WI38 (cell line): Measurements from ENCODE around the gene ARFGEF3.

Experiments
- H3K4me3 ChIP-seq: 2 replicates; pipeline ENCODE4 v1.5.1; 2011; ENCODE audit warnings: low read depth, mild to moderate bottlenecking, control low read depth, low read length
- TF ChIP-seq, protein P1 (sequence below): IDR thresholded peaks from 2 replicates; pipeline ENCODE4 v1.5.1; 2012; ENCODE audit warnings: low read depth, mild to moderate bottlenecking, control low read depth, low read length

Gene ARFGEF3

GRCh38 chr6:138188278-138188941 is 26.7 kb downstream of the ARFGEF3 start:
- no peak overlapping the region for H3K4me3 ChIP-seq
- TF ChIP-seq, protein P1, sequence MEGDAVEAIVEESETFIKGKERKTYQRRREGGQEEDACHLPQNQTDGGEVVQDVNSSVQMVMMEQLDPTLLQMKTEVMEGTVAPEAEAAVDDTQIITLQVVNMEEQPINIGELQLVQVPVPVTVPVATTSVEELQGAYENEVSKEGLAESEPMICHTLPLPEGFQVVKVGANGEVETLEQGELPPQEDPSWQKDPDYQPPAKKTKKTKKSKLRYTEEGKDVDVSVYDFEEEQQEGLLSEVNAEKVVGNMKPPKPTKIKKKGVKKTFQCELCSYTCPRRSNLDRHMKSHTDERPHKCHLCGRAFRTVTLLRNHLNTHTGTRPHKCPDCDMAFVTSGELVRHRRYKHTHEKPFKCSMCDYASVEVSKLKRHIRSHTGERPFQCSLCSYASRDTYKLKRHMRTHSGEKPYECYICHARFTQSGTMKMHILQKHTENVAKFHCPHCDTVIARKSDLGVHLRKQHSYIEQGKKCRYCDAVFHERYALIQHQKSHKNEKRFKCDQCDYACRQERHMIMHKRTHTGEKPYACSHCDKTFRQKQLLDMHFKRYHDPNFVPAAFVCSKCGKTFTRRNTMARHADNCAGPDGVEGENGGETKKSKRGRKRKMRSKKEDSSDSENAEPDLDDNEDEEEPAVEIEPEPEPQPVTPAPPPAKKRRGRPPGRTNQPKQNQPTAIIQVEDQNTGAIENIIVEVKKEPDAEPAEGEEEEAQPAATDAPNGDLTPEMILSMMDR = no peak

- TF ChIP-seq, protein P1 = no peak
- no peak overlapping the region for H3K4me3 ChIP-seq
Observed at GRCh38 chr6:138194287-138194686, 32.5 kb downstream of the ARFGEF3 start.

DNA sequence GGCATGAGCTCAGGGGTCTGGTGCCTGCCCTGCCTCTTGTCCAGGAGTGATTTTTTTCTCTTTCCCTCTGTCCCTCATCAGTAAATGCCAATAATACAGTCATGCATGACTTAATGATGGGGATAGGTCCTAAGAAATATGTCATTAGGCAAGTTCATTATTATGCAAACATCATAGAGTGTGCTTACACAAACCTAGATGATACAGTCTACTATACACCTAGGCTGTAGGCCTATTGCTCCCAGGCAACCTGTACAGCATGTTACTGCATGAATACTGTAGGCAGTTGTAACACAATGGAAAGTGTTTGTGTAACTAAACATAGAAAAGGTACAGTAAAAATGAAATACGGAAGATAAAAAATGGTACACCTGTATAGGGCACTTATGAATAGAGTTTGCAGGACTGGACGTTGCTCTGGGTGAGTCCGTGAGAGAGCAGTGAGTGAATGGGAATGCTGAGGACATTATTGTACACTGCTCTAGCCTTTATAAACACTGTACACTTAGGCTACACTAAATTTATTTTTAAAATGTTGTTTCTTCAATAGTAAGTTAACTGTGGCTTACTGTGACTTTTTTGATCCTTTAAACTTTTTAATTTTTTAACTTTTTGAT is 34.5 kb downstream of the ARFGEF3 start:
- H3K4me3 ChIP-seq = no peak overlapping the region
- TF ChIP-seq, protein P1 = no peak

DNA sequence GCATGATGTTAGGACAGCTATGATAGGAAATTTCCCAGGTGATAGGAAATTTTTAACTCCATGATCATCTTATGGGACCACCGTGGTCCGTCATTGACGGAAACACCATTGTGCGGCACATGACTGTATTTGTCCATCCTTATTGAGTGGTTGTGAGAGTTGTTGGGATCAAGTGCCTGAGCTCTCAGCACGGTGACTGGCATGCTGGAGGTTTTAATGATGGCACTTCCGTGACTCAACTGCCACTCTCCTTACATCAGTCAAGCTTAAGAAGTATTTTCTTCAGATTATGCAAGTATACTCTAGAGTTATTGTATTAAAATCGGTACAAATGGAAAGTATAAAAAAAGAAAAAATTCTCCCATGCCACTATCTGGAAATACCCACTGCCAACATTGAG is 35.8 kb downstream of the ARFGEF3 start:
- TF ChIP-seq, protein P1 = no peak
- no peak overlapping the region for H3K4me3 ChIP-seq

GRCh38 chr6:138198430-138199091 is 36.8 kb downstream of the ARFGEF3 start:
- no peak overlapping the region for H3K4me3 ChIP-seq
- TF ChIP-seq, protein P1 = no peak

DNA sequence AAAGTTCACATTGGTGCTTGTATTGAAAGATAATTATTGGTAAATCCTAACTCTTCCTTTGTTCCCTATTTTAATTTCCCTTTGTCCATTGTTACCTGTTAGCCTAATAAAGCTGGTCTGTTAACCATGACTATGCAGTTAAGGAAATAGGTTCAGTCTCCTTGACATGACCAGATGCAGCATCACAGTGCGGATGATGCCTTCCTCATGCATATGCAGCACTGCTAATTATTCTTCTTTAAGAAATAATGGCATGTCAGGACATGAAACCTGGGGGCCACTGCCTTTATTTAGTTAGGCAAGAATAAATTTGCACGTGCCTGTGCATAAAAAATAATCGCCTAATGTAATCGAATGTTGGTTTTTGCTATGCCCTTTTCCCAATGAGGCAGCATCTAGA is 40.1 kb downstream of the ARFGEF3 start:
- no peak overlapping the region for H3K4me3 ChIP-seq
- TF ChIP-seq, protein P1 = no peak

DNA sequence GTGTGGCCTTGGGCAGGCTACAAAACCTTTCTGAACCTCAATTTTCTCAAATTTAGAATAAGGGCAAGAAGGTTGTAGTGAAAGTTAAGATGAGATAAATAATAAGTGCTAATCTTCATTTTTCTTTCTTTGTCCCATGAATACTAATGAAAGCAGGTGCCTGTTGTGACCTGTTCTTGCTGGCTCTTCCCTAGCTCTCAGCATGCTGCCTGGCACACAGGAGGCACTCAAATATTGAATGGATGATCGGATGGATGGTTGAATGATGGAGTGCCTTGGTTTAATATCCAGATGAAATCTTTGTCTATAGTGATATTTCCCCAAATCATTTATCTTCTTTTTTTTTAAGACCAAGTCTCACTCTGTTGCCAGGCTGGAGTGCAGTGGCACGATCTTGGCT is 41.6 kb downstream of the ARFGEF3 start:
- TF ChIP-seq, protein P1 = no peak
- no peak overlapping the region for H3K4me3 ChIP-seq
